HG03520 (cell line): ENCODE data around the gene PACSIN2.
"Not testable (repeated sequence)": the region's sequence is repeated elsewhere in the genome, so short reads cannot be mapped to it uniquely, and the experiment has no call there.

Experiments used
- ATAC-seq: cut with Tn5 transposase; IDR thresholded peaks from one replicate; pipeline ENCODE4 v1.9.1; 2021; ENCODE audit warnings: mild to moderate bottlenecking, moderate library complexity; ENCODE audit not compliant: unreplicated experiment

PACSIN2 gene

DNA sequence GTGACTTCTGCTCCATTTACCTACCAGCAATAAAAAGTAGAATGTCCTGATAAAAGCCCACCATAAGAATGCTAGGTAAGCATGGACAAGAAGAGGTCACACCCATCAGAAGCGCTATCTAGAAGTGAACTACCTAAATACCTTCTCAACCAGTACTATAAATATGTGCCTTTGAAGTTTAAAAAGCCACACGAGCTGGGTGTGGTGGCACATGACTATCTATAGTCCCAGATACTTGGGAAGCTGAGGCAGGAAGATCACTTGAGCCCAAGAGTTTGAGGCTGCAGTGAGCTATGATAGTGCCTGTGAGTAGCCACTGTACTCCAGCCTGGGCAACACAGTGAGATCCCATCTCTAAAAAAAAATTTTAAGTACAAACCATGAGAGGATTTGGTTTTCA lies 66.7 kb downstream of the PACSIN2 start:
- no peak for ATAC-seq

DNA sequence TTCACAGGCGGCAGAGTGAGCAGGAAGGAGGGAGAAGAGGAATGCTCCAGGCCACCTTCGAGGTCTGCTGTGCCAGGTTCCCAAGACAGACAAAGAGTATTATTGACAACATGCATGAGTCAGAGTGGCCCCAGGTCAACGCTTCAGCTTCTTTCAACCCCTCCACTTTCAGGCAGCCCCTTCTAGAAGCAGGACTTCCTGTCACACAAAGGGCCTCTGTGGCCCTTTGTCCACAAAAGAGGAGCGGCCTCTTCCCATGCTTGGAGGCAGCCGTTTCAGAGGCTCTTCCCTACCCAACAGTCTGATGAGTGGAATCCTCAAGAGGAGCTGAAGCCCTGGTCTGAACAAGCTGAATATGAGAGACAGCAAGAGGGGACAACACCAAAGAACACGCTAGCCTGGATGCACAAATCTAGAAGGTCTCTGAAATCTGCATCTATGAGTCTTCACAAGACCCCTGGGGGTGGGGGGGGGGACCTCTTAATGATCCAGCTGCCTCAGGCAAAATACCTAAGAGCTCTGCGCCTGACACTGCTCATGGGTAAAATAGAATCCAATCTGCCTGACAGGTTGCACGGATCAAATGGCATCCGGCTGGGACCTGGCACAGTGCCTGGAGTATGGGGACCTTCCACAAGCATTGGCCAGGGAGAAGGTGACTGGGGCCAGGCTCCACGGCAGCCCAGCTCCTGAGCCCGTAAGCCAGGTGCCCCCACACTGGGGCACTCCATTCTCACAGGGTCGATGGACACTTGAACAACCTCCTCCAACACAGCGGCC lies 67.5 kb downstream of the PACSIN2 start:
- ATAC-seq = no peak

DNA sequence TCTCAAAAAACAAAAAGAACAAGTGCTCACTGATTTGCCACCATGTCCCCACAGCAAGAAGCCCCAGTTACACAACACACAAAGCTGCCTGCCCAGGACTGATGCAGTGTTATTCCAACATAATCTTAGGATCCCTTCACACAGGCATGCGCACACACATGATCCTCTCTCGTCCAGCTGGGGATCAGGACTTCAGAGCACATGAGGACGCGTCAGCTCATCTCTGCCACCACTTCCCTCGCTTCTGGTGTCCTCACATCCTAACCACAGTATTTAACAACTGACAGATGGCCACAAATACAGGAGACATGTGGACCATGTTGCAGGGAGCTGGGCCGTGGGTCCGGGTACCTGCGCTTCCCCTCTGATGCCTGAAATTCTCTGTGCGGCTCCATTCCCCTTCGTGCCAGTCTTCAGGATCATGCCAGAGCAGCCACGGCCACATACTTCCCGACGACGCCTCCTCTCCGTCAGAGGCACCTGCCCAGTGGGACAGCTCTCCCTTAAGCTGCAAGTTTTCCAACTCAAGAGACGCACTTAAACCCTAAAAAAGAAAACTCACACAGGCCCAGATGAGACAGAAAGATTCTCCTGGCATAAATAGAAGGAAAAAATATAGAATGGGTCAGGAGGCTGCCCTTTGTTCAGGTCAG lies 68.3 kb downstream of the PACSIN2 start:
- no peak for ATAC-seq

DNA sequence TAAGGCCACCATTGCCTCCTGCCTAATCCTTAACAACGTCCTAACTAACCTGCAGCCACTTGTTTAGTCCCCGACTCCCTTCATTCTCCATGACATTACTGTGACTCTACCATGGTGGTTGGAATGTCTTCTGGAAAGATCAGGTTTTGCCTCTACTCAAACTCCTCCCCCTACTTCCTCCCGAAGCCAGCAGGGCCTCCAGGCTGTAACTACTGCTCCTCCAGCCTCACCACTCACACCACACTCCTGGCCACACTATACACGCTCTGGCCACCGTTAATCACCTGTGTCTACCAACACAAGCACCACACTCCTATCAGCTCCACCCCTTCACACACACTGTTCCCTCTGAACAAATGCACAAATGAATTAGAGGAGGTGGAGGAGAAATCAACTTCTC lies 69.2 kb downstream of the PACSIN2 start:
- ATAC-seq = no peak

GRCh38 chr22:42945027-42945426 lies 69.9 kb downstream of the PACSIN2 start:
- no peak for ATAC-seq

DNA sequence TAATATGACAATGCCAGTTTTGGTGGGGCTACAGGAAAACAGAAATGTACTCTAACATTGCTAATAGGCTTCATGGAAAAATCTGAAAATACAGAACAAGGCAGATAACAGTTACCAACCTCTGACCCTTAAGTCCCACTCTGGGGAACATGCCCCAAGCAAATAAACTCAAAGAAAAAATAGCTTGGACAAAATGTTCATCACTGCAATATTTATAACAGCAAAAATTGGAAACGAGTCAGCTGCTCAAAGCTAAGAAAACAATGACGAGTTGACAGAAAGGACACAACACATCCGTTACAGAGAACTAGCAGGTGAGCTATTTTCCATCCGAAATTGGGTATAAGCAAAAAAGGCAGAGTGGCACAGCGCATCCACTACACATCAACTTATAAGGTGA lies 70.5 kb downstream of the PACSIN2 start:
- no peak for ATAC-seq

GRCh38 chr22:42943981-42944380 lies 71.0 kb downstream of the PACSIN2 start:
- ATAC-seq = no peak

DNA sequence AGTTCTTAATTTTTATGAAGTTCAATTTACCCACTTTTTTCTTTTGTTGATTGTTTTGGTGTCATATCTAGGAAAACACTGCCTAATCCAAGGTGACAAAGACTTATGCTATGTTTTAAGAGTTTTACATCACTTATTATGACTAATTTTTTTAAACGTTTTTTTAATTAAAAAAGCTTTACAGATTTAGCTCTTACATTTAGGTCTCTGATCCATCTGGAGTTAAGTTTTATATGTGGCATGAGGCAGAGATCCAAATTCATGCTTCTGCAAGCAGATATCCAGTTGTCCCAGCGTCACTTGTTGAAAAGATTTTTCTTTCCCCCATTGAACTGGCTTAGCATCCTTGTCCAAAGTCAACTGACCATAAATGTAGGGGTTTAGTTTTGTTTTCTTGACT lies 72.6 kb downstream of the PACSIN2 start:
- no peak for ATAC-seq

DNA sequence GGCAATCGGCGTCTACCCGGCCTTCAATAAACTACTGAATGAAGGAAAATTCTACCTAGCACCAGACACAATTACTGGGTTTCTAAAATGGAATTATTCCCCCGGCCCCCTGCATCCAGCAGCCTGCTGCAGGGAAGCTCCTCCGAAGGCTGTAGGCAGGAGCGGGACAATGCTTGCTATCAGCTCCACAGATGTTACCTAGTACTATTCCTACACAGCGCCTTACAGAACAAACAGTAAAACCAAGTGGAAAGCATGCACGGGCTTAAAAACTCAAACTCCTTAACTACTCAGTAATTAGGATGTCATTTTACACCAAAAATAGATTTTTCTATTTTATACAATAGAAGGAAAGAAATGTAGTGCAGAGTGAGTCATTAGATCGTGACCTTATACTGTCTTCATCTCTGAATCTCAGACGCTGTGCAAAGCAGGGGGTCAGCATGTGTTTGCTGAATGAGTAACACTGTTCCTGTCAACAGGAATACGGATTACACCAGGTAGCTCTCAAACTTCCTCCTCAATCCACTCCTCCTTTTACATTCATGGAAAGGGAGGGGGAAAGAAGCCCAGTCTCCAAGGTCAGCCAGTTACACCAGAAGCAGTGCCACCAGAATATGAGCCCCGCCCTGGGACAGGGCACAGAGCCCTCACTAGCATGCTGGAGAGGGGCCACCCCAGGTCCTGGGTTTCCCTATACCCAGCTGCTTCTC lies 74.9 kb downstream of the PACSIN2 start:
- no peak for ATAC-seq

DNA sequence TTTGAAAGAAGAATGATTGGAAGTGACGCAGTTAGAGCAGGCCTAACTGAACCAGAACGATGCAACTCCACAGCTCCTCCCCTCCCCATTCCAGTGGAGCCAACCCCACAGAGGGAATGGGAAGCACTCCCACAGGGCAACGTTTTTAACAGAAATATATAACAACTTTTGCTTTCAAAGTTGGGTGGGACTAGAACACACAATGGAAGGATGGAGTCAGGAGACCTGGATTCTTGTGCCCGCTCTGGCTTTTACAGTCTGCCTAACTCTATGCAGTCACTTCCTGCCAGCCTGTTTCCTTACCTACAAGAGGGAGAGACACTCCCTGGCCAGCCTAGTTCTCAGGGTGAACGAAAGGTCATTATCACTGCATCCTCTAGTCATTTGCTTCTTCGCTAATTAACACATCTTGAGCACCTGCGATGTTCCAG lies 75.5 kb downstream of the PACSIN2 start:
- no peak for ATAC-seq

- no peak for ATAC-seq
Measured at GRCh38 chr22:42938976-42939375, 76.0 kb downstream of the PACSIN2 start.

DNA sequence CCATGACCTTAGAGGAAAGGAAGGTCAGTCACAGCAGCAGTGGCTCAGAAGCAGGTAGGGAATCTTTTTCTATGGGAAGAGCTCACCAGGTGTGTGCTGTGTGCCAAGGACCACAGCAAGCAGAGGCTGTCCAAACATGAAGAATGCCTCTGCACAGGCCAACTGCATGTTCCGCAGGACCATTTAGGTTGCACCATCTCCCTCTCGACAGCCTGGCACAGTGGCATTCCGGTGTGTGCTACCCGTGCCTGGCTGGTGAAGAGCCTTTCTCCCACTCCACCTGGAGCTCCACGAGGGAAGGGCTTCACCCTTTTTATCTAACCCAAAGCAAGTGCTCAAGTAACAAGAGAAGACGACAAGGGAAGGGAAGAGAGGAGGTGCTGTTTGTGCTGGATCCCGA lies 76.5 kb downstream of the PACSIN2 start:
- ATAC-seq = no peak

DNA sequence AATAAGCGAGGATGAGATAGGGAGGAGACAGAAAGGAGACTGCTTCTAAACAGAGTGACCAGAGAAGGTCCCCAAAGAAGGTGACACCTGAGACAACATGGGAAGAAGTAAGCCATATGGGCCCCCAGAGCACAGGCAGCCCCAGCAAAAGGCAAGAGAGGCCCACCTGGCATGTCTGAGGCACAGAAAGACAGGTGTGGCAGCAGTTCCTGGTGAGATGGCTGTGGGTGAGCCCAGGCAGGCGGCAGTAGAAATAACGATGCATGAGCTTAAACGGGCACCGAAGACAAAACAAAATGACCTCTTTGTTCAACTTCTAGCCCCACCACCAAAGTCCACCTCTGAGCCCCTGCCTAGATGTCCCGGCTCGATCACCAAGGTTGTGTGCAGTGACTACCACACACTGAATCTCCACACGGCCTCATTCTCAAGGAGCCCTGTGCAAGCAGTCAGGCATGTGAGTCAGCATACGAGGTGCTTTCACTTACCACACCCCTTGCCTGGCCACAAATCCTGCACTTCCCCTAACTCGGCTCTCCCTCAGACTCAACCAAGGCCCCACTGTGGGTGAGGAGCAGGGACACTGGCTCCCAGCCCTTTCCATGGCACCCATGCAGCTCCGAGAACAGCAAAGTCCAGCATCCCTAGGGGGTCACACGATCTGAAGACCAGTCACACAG lies 77.6 kb downstream of the PACSIN2 start:
- ATAC-seq = no peak

DNA sequence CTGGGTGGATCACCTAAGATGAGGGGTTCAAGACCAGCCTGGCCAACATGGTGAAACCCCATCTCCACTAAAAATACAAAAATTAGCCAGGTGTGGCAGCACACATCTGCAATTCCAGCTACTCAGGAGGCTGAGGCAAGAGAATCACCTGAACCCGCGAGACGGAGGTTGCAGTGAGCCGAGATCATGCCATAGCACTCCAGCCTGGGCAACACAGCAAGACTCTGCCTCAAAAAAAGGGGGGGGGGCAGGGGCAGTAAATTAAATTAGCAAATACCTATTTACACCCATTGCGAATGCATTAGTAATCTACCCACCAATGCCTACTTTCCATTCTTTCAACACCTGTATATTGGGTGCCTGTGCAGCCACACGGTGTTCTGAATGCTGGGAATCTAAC lies 78.3 kb downstream of the PACSIN2 start:
- not testable (repeated sequence) for ATAC-seq

- ATAC-seq = no peak
Measured at GRCh38 chr22:42934338-42934737, 80.6 kb downstream of the PACSIN2 start.

DNA sequence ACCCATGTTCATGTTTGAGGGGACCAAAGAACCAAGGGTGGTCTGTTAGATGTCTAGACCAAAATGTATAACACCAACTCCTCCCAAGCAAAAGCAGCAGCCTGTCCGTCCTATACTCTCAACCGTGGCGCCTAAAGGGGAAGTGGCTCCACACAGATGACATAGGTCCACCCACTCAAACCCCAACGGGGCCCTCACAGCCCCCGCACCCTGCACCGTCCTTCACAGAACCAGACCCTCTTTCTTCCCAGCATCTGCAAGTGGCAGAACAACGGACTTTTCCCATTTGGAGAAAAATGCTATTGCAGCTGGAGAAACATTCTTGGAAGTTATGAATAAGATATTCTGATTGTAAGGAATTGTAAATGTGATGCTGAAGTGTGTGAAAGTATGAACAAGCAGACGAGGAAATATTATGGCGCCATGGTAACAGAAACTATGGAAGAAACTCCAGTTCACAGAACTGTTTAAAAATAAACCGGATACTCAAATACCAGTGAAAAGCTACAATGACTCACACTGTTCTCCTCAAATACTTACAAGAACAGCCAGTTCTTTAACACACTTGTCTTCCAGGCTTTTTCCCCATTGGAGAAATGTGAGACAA lies 81.4 kb downstream of the PACSIN2 start:
- peak; percentile 49 for ATAC-seq

DNA sequence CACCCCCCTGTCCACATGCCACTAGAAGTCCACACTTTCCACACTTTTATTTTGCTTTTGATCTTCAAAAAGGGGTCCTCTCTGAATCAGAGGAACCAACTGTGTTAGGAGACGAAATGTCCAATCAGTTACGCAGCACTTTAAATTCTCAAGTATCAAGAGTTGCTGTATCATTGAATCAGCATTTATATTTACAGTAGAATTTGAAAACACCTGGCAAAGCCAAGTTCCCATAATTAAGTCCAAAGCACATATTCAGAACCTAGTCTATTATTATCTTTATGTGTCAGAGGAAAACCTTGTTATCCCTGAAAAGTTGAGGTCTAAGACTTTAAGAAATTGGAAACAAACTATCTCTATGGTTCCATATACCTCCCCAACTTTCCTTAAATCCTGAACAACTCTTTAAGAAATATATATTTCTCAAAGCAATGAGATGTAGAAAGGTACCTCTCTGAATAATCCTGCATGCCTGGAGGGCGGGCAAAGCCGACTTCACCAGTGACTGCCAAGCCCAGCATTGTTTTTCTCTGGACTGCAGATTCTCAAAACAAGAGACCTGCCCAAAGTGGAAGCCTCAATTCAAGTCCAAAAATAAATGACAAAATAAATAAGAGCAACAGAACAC lies 82.0 kb downstream of the PACSIN2 start:
- ATAC-seq = no peak

- ATAC-seq = no peak
Measured at GRCh38 chr22:42932197-42932519, 82.8 kb downstream of the PACSIN2 start.

DNA sequence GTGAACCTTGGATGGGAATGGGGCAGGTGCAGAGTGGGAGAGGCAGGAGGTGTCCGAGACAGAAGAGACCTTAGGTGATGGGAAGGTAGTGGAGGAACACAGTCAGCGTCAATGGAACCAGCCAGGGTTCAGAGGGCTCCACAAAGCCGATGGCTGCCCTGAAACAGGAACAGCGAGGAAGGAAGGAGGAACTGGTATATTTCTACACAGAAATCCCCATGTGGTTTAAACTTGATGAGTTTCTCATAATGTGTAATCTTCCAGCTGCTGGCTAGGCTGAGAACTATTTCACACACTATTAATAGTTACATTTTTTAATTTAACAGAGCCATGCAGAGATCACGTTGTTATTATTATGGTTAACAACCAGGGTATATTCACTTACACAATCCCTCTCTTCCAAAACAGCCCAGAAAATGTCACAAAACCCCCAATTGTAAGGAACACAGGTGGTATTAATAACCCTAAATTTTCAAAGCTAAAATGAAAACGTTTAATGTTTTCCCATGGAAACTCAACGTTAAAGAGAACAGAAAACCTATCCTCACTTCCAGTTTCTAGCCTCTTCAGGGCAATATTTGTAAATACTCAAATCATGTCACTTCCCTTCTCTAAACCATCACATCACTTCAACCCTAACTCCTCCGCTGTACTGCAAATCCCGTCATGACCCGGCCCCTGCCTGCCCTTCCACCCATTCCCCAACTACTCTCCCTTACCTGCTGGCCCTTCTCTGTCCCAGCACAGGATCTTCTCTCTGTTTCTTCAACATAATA lies 83.3 kb downstream of the PACSIN2 start:
- peak; percentile 43 for ATAC-seq
